GM13977 (cell line): ENCODE measurements around the gene ITM2B.

Experiments used
- DNase-seq: peaks from one replicate; pipeline ENCODE4 v3.0.0; 2012; ENCODE audit warnings: low spot score
- in situ Hi-C: fragments of 300-500 bp; cut with MboI; formaldehyde crosslinking; loops from one replicate; pipeline ENCODE4 v1.12.0; 2022; ENCODE audit warnings: low sequenced_read_pairs, low pct_unique_long_range_greater_than_20kb, mixed read lengths, inconsistent platforms; ENCODE audit not compliant: unreplicated experiment
- TF ChIP-seq, protein P1 (sequence below): IDR thresholded peaks from 2 replicates; pipeline ENCODE4 v1.5.1; 2012; ENCODE audit warnings: mild to moderate bottlenecking, control low read depth; ENCODE audit not compliant: insufficient read depth; ENCODE audit errors: extremely low read depth, missing control alignments

Gene ITM2B

DNA sequence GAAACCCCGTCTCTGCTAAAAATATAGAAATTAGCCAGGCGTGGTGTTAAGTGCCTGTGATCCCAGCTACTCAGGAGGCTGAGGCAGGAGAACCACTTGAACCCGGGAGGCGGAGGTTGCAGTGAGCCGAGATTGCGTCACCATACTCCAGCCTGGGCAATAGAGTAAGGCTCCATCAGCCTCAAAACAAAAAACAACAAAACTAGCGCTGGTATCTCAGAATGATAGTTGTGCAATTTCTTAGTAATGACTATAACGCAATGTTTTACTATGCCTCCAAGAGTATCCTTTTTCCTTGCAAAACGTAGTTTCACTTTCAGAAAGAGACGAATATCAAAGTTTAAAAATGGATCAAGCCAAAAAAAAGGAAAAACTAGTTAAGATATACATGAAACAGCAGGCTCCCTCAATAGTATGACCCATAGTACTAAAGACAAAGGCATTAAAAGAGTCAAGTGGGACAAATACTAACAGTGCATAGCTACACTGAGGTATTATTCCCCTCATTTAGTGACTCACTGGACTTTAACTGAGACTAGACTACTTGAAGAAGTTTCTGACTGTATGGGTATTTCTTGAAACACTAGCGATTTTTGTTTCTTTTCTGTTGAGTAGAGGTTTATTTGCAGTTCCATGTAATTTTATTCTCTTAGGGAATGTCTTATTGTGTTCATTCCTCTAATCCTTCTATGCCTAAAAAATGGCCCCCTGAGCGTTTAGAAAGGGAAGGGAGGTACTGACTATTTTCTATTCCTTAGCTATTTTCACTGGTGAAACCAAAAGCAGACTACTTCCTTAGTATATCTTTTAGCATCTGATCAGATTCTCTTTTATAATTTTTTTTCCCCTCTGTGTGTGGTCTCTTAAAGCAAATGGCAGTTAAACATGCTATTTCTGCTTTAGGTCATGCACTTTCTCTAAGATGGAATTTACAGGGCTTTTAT is 10.4 kb upstream of the ITM2B start:
- TF ChIP-seq, protein P1, sequence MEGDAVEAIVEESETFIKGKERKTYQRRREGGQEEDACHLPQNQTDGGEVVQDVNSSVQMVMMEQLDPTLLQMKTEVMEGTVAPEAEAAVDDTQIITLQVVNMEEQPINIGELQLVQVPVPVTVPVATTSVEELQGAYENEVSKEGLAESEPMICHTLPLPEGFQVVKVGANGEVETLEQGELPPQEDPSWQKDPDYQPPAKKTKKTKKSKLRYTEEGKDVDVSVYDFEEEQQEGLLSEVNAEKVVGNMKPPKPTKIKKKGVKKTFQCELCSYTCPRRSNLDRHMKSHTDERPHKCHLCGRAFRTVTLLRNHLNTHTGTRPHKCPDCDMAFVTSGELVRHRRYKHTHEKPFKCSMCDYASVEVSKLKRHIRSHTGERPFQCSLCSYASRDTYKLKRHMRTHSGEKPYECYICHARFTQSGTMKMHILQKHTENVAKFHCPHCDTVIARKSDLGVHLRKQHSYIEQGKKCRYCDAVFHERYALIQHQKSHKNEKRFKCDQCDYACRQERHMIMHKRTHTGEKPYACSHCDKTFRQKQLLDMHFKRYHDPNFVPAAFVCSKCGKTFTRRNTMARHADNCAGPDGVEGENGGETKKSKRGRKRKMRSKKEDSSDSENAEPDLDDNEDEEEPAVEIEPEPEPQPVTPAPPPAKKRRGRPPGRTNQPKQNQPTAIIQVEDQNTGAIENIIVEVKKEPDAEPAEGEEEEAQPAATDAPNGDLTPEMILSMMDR: no peak
- DNase-seq: no peak
- in situ Hi-C loops: no loop called here

DNA sequence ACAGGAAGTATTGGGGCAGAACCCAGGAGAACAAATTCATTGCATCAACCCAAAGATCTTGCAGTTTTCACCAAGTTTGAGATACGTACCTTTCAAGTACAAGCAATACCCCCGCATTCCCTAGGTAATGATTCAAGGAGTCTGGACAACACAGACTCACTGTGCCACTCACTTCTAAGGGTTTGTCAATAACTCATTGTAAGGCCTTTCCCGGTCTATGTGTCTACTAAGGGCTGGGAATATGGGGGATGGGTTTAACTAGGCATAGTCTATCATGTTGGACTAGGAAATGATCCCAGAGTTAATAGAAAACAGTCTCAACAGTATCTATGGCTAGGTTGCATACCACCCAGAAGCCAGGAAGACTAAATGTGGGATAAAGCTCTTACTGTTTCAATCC is 8.3 kb upstream of the ITM2B start:
- TF ChIP-seq, protein P1: no peak
- in situ Hi-C loops: no loop called here
- no peak for DNase-seq

DNA sequence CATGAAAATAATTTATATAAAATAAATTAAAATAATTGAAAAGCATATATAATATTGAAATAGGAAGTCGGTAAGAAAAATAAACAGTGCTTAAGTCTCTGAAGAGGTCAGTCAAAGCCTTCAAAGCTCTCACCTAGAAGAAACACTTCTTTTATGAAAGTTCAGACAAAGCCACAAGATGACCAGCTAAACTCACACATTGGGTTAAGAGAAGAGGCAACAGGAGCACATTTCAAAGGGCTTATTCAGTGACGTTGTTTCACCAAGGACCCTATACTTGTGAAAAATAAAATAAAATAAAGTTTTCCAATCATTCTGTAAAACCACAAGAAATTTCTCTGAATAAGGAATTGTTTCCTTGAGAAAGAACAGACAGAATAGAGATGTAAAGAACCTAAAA is 2.5 kb upstream of the ITM2B start:
- TF ChIP-seq, protein P1: no peak
- in situ Hi-C loops: no loop called here
- no peak for DNase-seq

DNA sequence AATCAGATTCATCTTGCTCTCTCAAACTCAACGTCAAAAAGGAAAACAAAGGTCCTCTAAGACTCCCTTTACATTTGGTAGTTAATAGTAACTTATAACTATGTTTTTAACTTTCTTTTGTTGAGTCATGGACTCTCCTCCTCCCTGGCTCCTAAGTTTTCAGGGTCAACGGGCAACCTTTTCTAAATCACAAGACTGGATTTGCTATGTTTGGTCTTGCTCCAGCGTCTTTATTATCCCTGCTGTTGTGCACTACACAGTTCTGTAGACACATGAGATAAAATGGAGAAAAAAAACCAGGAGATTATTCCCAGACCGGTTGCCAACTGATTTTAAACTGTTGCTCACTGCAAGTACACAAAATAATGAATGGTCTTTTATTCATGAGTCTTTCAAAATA is 1.9 kb upstream of the ITM2B start:
- TF ChIP-seq, protein P1: no peak
- DNase-seq: no peak
- in situ Hi-C loops: no loop called here

DNA sequence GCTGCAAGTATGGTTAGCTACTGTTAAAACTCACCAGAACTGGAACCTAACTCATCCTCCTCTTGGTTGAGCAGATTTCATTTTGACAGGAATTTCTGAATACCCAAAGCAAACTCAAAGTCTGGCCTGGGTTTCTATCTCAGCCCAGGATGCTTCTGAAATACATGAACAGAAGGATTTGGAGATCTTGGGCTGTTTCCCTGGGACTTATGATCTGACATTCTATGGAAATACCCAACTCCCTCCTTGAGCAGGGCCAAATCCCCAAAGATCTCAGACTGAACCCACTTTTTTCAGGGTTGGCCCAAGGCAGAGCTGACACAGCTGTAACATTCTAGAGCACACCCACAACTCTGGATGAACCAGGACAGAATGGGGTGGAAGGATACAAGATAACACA is 1.1 kb upstream of the ITM2B start:
- in situ Hi-C loops: no loop called here
- TF ChIP-seq, protein P1: no peak
- no peak for DNase-seq

DNA sequence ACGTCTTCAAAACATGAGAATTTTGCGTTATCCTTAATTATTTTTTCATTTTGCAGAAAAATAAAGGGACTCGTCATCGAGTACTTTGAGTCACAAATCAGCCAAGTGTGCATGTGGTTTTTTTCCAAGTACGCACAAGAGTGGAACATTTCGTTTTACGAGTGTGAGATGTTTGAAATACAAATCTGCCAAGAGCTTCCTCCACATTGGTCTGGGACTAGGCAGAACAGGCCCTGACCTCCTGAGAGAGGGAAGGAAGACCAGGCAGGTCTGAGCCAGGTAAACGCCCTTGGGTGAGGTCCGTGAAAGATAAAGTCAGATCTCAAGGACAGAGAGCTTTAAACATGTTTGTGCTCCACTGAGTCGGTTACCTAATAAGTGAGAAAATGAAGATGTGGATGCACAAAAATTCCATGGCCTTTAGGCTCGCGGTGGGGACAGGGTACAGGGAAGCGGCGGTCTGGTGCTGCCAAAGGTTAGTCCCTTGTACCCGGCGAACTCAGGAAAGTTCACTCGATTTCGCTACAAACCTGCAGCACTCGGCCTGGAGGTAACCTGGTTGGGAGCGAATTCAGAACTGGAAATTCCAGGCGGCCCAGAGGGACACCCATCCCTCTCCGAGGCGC is 473 bp upstream of the ITM2B start:
- in situ Hi-C loops: no loop called here
- TF ChIP-seq, protein P1: no peak
- DNase-seq: no peak
